H9 (cell line): ENCODE results near the gene PROCR. TPM values are rescaled to one million over a fixed set of nuclear protein-coding genes. Genes with fewer than 3 reads are reported as not detected.

ENCODE experiments used
- DNase-seq: peaks from one replicate; pipeline ENCODE4 v3.0.0-alpha.2; 2017
- H2AFZ ChIP-seq: one replicate; pipeline ENCODE4 v1.6.1; 2013; ENCODE audit warnings: mild to moderate bottlenecking, low read length, control low read depth, moderate library complexity
- H2AK5ac ChIP-seq: 2 replicates; pipeline ENCODE4 v1.6.1; 2013; ENCODE audit warnings: low read length, control low read depth, mixed read lengths; ENCODE audit not compliant: insufficient read length
- H2BK120ac ChIP-seq: one replicate; pipeline ENCODE4 v1.6.1; 2013; ENCODE audit warnings: low read depth, mild to moderate bottlenecking, low read length, control low read depth, inconsistent platforms; ENCODE audit not compliant: poor library complexity, severe bottlenecking
- H2BK12ac ChIP-seq: 2 replicates; pipeline ENCODE4 v1.6.1; 2013; ENCODE audit warnings: low read length, control low read depth, mixed read lengths, low read depth; ENCODE audit not compliant: insufficient read length
- H2BK15ac ChIP-seq: 2 replicates; pipeline ENCODE4 v1.6.1; 2013; ENCODE audit warnings: low read depth, low read length, control low read depth
- H2BK20ac ChIP-seq: one replicate; pipeline ENCODE4 v1.6.1; 2013; ENCODE audit warnings: low read depth, mild to moderate bottlenecking, low read length, control low read depth, inconsistent platforms; ENCODE audit not compliant: poor library complexity, severe bottlenecking
- H2BK5ac ChIP-seq: 2 replicates; pipeline ENCODE4 v1.6.1; 2013; ENCODE audit warnings: low read length, control low read depth, mixed read lengths; ENCODE audit not compliant: insufficient read length
- H3K14ac ChIP-seq: 2 replicates; pipeline ENCODE4 v1.6.1; 2013; ENCODE audit warnings: low read length, control low read depth; ENCODE audit not compliant: insufficient read depth
- H3K18ac ChIP-seq: 2 replicates; pipeline ENCODE4 v1.6.1; 2013; ENCODE audit warnings: low read depth, mild to moderate bottlenecking, mixed read lengths, low read length, control low read depth; ENCODE audit not compliant: insufficient read length
- H3K23ac ChIP-seq: 2 replicates; pipeline ENCODE4 v1.6.1; 2013; ENCODE audit warnings: low read length, control low read depth, mixed read lengths, low read depth; ENCODE audit not compliant: insufficient read length
- H3K23me2 ChIP-seq: 2 replicates; pipeline ENCODE4 v1.6.1; 2013; ENCODE audit warnings: low read depth, mild to moderate bottlenecking, mixed read lengths, low read length, control low read depth; ENCODE audit not compliant: insufficient read length, poor library complexity, severe bottlenecking
- H3K27ac ChIP-seq: 2 replicates; pipeline ENCODE4 v1.5.1; 2013; ENCODE audit warnings: low read length, control low read depth, mixed read lengths, low read depth; ENCODE audit not compliant: insufficient read length
- H3K27me3 ChIP-seq: 2 replicates; pipeline ENCODE4 v1.6.1; 2013; ENCODE audit warnings: low read length, control low read depth, inconsistent platforms; ENCODE audit not compliant: insufficient read depth
- H3K4ac ChIP-seq: 2 replicates; pipeline ENCODE4 v1.6.1; 2013; ENCODE audit warnings: low read depth, mild to moderate bottlenecking, control low read depth, inconsistent platforms, low read length, moderate library complexity
- H3K4me1 ChIP-seq: 2 replicates; pipeline ENCODE4 v1.6.1; 2013; ENCODE audit warnings: low read length, control low read depth, inconsistent platforms; ENCODE audit not compliant: insufficient read depth
- H3K4me2 ChIP-seq: 2 replicates; pipeline ENCODE4 v1.6.1; 2013; ENCODE audit warnings: low read length, control low read depth, mixed read lengths; ENCODE audit not compliant: insufficient read length, insufficient read depth
- H3K56ac ChIP-seq: 2 replicates; pipeline ENCODE4 v1.6.1; 2013; ENCODE audit warnings: low read depth, mild to moderate bottlenecking, mixed read lengths, low read length, control low read depth; ENCODE audit not compliant: insufficient read length
- H3K79me1 ChIP-seq: 2 replicates; pipeline ENCODE4 v1.6.1; 2013; ENCODE audit warnings: low read depth, mild to moderate bottlenecking, moderate library complexity, low read length, control low read depth, inconsistent platforms; ENCODE audit not compliant: insufficient read depth, poor library complexity, severe bottlenecking
- H3K79me2 ChIP-seq: 2 replicates; pipeline ENCODE4 v1.6.1; 2013; ENCODE audit warnings: low read length, control low read depth, inconsistent platforms; ENCODE audit not compliant: insufficient read depth
- H3K9ac ChIP-seq: 2 replicates; pipeline ENCODE4 v1.6.1; 2013; ENCODE audit warnings: low read length, control low read depth, mixed read lengths; ENCODE audit not compliant: insufficient read length; ENCODE audit errors: extremely low read depth
- H3K9me3 ChIP-seq: one replicate; pipeline ENCODE4 v1.6.1; 2013; ENCODE audit warnings: low read depth, low read length, inconsistent platforms; ENCODE audit not compliant: control insufficient read depth
- H3T11ph ChIP-seq: one replicate; pipeline ENCODE4 v1.6.1; 2013; ENCODE audit warnings: mild to moderate bottlenecking, low read length, control low read depth, inconsistent platforms
- H4K20me1 ChIP-seq: one replicate; pipeline ENCODE4 v1.6.1; 2013; ENCODE audit not compliant: control insufficient read depth, insufficient read length, insufficient read depth
- H4K5ac ChIP-seq: 2 replicates; pipeline ENCODE4 v1.6.1; 2013; ENCODE audit warnings: low read depth, mild to moderate bottlenecking, mixed read lengths, low read length, control low read depth; ENCODE audit not compliant: insufficient read length
- H4K8ac ChIP-seq: replicated peaks from 2 replicates; pipeline ENCODE4 v1.6.1; 2013; ENCODE audit warnings: low read length, control low read depth, mixed read lengths, low read depth; ENCODE audit not compliant: insufficient read length
- H4K91ac ChIP-seq: 2 replicates; pipeline ENCODE4 v1.6.1; 2013; ENCODE audit warnings: low read depth, mild to moderate bottlenecking, moderate library complexity, mixed read lengths, low read length, control low read depth; ENCODE audit not compliant: insufficient read length
- H3K27ac Mint-ChIP-seq, 3 experiments: 2 replicates in 2 of 3; 3 replicates in 1 of 3; pipeline ENCODE4 v1.8.0; 2020 to 2021; ENCODE audit warnings: mixed read lengths in 3 of 3, mild to moderate bottlenecking in 1 of 3, moderate library complexity in 1 of 3
- H3K27me3 Mint-ChIP-seq: 2 replicates; pipeline ENCODE4 v1.8.0; 2021; ENCODE audit warnings: low read depth, mild to moderate bottlenecking, moderate library complexity, mixed read lengths
- H3K36me3 Mint-ChIP-seq, 3 experiments: 2 replicates in 2 of 3; 3 replicates in 1 of 3; pipeline ENCODE4 v1.8.0; 2020 to 2021; ENCODE audit warnings: low read depth in 3 of 3, mixed read lengths in 3 of 3; ENCODE audit not compliant: insufficient read depth in 1 of 3
- H3K4me1 Mint-ChIP-seq, 2 experiments: 2 replicates each; pipeline ENCODE4 v1.8.0; 2020; ENCODE audit warnings: mixed read lengths in 2 of 2
- H3K4me3 Mint-ChIP-seq, 2 experiments: 2 replicates in 1 of 2; 3 replicates in 1 of 2; pipeline ENCODE4 v1.8.0; 2020 to 2021; ENCODE audit warnings: mild to moderate bottlenecking in 2 of 2, mixed read lengths in 2 of 2, moderate library complexity in 1 of 2
- H3K9me3 Mint-ChIP-seq, 2 experiments: 2 replicates in 1 of 2; 3 replicates in 1 of 2; pipeline ENCODE4 v1.8.0; 2020; ENCODE audit warnings: mild to moderate bottlenecking in 2 of 2, mixed read lengths in 2 of 2, moderate library complexity in 1 of 2
- CTCF ChIP-seq: fragments of 200-600 bp; sonication (generic); conservative IDR thresholded peaks from 3 replicates; pipeline ENCODE4 v1.8.0; 2021; ENCODE audit warnings: antibody characterized with exemption, mild to moderate bottlenecking
- WGBS: extraction: QIAGEN DNeasy Blood & Tissue Kit; methylation state at CpG from one replicate; pipeline ENCODE4 v1.1.7; 2013; ENCODE audit warnings: missing lambda C conversion rate, low lambda C conversion rate, mixed read lengths; ENCODE audit not compliant: insufficient read length; ENCODE audit errors: extremely low coverage; 5-methylcytosine and 5-hydroxymethylcytosine counted together
- total RNA-seq: library from RNA; stranded (reverse); gene quantifications from 2 replicates; pipeline ENCODE4 v1.2.1, GENCODE V29; 2021

PROCR gene
- total RNA-seq, 1 experiment from 2014 or later: 6.4 TPM

GRCh38 chr20:35133031-35133430, 38.8 kb upstream of the PROCR start:
- Mint-ChIP-seq H3K27ac (peak overlapping the region in 1 of 3 experiments; percentile 70; a peak in 3 of 7 replicates), H3K4me1 (peaks cover 5 to 7% of the 10 kb centered on the region in 2 experiments; a peak in 3 of 4 replicates), H3K9me3 (no peaks in the 10 kb centered on the region), H3K4me3 (no peak overlapping the region), H3K27me3 (no peaks in the 10 kb centered on the region), H3K36me3 (peaks cover 4 to 74% (median 59%) of the 10 kb centered on the region in 3 experiments; a peak in 6 of 7 replicates)
- Histone ChIP-seq H3K4me1 (no peaks in the 10 kb centered on the region), H3T11ph (no peak overlapping the region), H3K27ac (no peak overlapping the region), H4K5ac (no peak overlapping the region), H3K4me2 (no peak overlapping the region), H4K20me1 (no peaks in the 10 kb centered on the region), H3K79me1 (no peaks in the 10 kb centered on the region), H3K23ac (no peak overlapping the region), H3K9me3 (no peaks in the 10 kb centered on the region), H2AK5ac (no peak overlapping the region), H3K14ac (no peak overlapping the region), H2AFZ (no peak overlapping the region), H2BK5ac (no peak overlapping the region), H2BK120ac (no peak overlapping the region), H3K18ac (no peak overlapping the region), H3K23me2 (no peaks in the 10 kb centered on the region), H2BK20ac (no peak overlapping the region), H3K9ac (no peak overlapping the region), H2BK15ac (no peak overlapping the region), H3K56ac (no peak overlapping the region), H2BK12ac (no peak overlapping the region), H3K27me3 (no peaks in the 10 kb centered on the region), H4K8ac (no peak overlapping the region), H3K79me2 (no peaks in the 10 kb centered on the region), H4K91ac (no peak overlapping the region), H3K4ac (no peak overlapping the region)
- no peak for TF ChIP-seq CTCF
- no peak for DNase-seq
- no CpG with 5 or more reads among the region's 5 CpGs for WGBS
